ENCODE measurements around the gene MAP1LC3A.

The MAP1LC3A gene

GRCh38 chr20:34578521-34578920 lies 20.0 kb downstream of the MAP1LC3A start:
- no peak for DNase-seq

GRCh38 chr20:34579191-34579978 lies 20.9 kb downstream of the MAP1LC3A start:
- DNase-seq: no peak

DNA sequence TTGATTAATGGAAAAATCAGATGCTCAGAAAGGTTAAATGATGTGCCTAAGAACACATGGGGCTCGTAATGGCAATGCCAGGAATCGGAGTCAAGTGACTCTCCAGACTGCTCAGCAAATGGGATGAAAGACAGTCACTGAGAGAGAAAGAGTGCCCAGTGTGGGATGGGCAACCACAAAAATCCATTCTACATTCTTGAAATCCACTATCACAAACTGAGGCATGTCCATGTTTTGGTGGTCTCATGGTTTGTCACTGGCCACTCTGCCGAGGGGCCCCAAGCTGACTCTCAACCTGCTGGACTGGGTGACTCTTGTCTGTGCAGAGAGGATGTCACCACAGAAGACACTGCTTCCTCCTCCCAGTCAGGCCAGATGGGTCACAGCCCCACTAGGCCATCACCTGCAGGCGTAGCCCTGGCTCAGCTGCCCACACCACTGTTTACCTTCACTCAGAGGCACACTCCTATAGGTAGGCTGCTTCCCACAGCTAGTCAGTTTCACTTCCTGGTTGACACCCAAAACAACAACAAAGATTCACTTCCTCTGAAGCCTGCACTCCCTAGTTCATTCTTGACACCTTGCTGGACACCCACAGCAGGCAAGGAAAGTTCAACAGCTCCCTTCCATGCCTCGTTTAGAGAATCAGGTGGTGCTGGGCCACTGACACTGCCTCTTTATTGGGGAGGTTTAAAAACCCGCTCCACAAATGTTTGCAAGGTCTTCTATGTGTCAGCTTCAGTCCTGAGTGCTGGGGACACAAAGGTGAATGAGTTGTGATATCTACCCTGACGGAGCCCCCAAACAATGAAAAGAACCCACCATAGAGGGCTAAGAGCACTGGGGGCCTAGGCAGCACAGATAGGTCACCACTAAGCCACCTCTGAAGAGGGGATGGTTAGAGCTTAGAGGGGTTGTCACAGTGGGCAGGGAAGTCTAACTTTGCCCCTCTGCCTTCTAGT lies 21.7 kb downstream of the MAP1LC3A start:
- DNase-seq: no peak

DNA sequence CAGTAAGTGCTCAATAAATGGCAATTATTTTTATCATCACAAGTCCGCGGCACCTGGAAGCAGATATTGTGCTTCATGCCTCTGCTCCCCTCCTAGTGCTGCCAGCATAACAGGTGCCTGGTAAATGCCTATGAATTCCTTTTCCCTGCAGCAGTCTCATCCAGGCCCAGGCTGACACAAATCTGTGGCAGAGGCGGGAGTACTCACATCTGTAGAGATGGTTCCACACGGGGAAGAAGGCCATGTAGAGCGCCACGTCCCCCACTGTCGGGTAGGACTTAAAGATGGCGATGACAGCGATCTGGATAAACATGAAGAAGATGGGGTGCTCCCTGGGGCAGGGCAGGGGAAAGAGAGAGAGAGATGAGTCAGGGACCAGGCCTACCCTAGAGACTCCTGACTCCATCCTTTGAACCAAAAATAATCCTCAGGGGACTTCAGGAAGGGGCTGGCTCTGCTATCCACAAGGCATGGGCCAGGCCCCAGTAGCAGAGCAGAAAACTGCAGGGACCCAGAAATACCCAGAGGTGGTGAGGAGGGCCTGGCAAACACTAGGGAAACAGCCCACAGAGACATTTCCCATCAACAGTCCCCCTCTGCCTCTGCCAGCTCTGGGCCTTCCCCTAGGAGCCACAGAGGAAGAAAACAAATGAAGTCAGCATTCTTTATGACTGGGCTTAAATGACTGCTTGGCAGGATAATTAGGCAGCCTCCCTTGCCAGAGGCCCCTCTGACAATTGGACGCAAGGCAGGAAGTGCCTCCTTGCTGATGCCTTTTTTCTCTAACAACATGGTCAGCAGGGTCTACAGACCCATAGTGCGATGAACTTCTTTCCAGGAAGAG lies 23.0 kb downstream of the MAP1LC3A start:
- no peak for DNase-seq

DNA sequence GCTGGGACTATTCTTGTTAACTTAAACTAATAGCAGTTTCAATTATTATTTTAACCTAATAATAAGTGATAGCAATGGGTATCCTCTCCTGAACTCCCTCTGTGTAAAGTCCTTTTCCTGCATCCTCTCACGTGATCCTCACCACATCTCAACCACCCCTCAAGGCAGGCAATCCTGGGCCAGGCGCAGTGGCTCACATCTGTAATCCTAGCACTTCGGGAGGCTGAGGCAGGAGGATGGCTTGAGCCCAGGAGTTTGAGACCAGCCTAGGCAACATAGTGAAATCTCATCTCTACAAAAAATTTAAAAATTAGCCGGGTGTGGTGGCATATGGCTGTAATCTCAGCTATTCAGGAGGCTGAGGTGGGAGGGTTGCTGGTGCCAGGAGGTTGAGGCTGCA lies 23.7 kb downstream of the MAP1LC3A start:
- DNase-seq: no peak

GRCh38 chr20:34582911-34583310 lies 24.4 kb downstream of the MAP1LC3A start:
- DNase-seq: no peak

GRCh38 chr20:34583544-34583943 lies 25.0 kb downstream of the MAP1LC3A start:
- no peak for DNase-seq

- no peak for DNase-seq
Observed at GRCh38 chr20:34585019-34585418, 26.5 kb downstream of the MAP1LC3A start.

GRCh38 chr20:34586488-34587163 lies 28.1 kb downstream of the MAP1LC3A start:
- no peak for DNase-seq

DNA sequence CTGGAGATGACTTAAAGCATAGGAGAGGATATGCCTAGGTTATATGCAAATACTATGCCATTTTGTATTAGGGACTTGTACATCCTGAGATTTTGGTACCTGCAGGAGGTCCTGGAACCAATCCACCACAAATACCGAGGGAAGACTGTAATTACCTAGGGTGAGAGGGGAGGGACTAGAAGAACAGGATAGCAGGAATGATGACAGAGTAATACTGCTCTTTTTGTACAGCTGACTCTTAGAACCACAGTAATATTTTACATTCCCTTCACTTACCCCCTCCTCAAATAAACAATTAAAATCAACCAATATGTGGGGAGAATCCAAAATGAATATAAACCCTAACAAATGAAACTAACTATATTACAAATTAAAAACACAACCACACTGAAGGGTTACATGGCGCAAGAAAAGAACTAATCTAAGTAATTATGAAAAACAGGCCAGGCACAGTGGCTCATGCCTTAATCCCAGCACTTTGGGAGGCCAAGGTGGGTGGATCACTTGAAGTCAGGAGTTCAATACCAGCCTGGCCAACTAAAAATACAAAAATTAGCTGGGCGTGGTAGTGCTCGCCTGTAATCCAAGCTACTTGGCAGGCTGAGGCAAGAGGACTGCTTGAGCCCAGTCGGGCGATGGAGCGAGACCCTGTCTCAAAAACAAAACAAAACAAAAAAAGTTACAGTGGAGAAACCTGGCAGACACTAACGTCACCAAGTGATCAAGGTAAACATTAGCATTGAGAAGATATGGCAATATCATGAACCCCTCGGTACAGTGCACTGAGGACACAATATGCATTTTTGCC lies 37.1 kb downstream of the MAP1LC3A start:
- DNase-seq: no peak

DNA sequence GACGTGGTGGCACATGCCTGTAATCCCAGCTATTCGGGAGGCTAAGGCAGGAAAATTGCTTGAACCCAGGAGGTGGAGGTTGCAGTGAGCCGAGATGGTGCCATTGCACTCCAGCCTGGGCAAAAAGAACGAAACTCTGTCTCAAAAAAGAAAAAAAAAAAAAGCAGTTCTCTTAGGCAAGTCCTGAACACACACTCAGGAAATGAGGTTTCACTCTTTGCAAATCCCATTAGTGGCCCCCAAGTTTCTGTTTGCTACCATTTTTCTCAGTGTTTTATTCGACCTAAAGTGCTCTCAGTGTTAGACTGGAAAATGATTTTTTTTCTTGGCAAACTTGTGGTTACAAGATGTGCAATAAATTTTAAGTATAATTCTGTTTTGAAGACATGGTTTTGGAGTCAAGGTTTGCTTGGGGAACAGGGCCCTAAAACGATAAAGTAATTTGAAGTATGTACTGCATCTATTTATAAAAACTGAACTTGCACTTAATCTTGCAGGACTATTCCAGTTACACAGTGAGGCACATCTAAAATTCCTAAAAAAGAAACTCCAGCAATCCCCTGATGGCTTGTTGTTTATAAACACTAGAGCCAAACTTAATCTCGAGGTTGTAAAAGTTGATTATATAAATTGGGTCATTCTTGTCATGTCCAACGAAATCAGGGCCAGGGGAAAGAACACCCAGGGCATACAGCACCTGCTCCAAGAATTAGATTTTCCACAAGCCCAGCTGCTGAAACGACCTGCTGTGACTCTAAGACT lies 42.6 kb downstream of the MAP1LC3A start:
- DNase-seq: no peak

DNA sequence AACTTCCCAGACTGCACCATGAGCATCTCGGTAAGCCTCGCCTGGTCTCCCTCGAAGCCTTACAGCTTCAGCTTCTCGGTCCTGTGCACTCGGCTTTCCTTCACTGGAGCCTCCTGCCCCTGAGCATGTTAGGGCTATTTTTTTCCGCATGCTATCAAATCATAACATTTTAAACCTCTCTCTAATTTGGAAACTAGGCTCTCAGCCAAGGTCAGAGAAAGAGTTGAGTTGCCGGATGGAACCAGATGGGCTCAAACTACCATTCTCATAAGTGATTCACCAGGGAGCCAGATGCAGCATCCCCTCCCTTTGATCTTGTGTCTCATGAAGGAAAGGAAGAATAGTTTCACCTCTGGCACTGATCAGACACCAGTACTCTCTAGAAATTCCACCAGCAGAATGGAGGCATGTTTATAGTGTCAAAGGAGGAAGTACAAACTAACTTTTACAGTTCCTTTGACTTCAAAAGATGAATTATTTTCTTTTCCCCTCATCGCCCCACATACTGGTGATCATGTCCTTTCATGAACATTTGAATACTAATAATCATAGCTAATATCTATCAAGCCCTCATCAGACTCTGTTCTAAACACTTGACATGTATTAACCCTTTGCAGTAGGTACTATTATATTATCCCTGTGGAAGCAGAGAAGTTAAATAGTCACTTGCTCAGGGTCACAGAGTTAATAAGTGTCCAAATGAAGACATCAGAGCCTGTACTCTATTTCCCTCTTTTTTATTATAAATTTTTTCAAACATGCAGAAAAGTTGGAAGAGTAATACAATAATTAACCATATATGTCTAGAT lies 46.7 kb downstream of the MAP1LC3A start:
- no peak for DNase-seq

GRCh38 chr20:34607066-34607465 lies 48.5 kb downstream of the MAP1LC3A start:
- DNase-seq: no peak

Data from left hindlimb (tissue), 1 donor.